ENCODE data around the gene FOXP1.
"Not testable (repeated sequence)": the region's sequence is repeated elsewhere in the genome, so short reads cannot be mapped to it uniquely, and the experiment has no call there.

The FOXP1 gene

DNA sequence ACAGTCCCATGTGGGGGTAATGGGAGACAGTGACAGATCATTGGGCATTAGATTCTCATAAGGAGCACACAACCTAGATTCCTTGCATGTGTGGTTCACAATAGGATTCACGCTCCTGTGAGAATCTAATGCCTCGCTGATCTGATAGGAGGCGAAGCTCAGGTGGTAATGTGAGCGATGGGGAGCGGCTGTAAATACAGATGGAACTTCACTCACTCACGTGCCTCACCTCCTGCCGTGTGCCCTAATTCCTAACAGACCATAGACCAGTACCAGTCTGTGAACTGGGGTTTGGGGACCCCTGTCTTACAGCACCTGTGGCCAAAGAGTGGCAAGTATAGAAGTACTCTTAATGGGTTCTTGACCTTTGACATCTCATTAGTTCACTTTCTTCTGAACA, 554.7 kb downstream of the FOXP1 start:
- DNase-seq (ENCODE audit: low spot score): no peak

DNA sequence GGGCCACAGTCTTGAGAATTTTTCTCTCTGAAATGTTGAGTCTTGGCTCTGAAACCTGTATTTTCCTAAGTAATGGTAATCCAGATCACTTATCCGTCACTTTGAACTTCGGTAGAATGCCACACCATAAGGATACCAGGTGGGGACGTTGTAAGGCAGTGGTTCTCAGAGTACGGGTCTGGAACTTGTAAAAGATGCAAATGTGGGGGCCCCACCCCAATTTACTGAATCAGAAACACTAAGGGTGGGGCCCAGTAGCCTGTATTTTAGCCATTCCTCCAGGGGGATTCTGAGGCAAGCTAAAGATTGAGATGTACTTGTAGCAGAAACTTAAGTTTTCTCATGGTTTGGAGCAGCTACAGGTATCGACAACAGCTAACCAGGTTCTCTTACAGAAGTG, 555.3 kb downstream of the FOXP1 start:
- DNase-seq (ENCODE audit: low spot score): no peak

DNA sequence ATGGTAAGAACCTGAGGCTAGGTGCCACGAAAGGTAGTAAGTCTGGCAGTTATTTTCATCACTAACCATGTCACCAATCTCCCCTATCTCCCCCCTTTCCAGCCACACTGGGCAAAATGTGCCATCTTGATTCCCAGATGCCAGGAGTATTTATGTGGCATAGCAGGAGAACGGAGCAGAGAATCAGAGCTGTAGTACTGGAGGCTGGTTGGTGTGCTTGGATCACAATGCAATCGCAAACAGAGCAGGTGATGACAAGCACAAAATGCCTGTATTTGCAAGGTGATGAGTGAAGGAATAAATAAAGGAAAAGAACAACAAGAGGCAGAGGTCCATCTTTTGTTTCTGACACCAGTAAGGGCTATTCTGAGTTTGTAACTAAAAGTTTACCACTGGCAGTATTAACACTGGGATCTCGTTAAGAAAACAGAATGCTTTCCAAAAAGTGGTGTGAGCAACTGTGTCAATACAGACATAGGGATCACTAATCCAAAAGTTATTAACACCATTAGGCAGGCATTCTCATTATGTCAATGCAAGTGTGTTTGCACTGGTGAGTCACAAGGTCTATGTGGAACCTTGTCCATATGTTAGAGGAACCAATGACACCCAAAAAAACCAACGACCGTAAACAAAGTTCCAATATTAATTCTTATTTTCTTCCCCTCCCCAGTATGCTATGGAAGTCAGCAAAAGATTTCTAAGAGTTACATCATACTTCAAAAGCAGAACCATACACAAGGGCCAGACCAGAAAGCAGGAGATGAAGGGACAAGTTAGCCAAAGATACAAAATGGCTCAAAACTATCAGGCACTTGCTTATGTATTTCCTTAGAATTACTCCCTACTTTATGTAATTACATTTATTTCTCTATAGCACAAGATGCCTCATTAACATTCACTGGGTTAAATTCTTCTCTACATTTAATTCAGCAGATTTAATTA, 556.6 kb downstream of the FOXP1 start:
- DNase-seq (ENCODE audit: low spot score): no peak

DNA sequence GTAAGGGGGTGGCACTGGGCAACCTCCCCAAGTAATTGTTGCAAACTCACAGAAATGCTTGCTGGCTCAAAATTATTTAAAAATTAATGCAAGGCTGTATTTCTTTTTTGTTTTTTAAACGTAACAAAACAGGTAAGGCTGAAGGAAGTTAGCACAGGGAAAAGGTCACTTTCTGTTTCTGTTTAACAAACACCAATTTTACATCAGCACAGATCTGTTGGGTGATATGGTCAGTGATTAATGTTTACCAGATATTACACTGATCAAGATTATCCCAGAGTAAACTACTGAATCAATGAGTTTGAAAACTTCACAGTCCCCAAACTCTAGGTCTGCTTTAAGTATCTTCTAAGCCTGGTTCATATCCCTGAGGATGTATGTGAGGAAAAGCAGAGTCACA, 558.0 kb downstream of the FOXP1 start:
- no peak for DNase-seq (ENCODE audit: low spot score)

DNA sequence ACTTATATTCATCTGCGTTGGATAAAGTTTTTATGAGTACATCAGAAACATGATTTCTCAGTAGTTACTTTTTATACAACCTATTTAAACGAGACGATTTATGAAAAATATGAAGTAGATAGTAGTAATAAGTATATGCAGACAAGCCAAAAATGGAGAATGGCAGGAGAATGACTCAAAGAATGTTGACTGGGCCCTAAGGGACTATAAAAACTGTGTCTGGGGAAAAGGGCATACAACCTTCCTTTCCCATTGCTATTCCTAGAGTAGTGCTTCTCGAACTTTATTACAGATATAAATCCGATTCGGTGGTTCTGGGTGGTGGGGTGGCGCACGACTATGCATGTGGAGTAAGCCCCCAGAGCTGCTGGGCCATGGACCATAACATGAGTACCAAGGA, 558.5 kb downstream of the FOXP1 start:
- no peak for DNase-seq (ENCODE audit: low spot score)

DNA sequence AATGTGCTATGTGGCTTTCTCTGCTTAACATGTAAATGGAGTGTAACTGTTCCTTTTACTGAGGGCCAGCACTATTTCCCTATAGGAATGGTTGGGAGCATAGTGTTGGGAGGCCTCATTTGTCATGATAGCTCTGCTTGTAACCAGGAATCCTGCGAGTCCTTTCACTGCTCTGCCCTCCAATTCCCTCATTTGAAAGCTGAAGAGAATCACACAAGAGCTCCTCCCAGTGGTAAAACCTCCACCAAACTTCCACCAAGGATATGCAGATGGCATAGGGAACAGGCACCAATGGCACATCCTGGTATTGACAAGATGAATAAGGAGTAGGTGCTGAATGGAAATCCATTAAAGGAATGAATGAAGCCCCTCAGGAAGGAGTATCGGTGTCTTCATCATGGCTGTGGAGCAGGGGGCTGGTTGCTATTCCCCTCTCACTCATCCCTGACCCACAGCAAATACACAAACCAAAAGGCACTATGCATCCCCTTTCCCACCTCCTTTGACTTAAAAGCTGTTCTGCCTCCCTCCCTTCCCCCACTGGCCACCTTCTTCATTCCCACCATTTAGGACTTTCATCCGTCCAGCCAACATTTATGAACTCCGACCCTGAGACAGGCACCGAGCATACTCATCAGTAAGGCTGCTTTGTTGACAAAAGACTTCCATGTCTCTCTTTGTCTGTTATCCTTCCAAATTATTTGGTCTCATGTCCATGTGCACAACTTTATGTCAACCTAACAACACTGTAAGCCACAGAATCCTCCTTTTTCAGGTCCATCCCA, 560.8 kb downstream of the FOXP1 start:
- DNase-seq (ENCODE audit: low spot score): peak; percentile 60

DNA sequence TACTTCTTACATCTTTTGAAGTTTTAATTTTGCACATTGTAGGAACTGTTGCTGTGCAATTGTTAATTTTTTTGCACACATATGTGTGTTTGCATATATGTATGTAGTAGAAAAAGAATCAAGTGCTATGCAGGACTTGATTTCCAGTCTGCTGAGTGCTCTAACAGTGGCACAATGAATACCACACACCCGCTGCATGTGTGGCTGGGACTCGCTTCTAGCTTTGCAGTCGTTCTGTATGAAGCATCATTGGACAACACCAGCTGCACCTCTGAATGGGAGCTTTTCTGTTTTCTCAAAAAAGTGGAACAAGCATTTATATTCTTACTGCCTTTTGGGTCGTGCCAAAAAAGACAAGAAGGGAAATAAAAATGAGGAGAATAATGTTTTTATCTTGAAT, 564.7 kb downstream of the FOXP1 start:
- DNase-seq (ENCODE audit: low spot score): no peak

DNA sequence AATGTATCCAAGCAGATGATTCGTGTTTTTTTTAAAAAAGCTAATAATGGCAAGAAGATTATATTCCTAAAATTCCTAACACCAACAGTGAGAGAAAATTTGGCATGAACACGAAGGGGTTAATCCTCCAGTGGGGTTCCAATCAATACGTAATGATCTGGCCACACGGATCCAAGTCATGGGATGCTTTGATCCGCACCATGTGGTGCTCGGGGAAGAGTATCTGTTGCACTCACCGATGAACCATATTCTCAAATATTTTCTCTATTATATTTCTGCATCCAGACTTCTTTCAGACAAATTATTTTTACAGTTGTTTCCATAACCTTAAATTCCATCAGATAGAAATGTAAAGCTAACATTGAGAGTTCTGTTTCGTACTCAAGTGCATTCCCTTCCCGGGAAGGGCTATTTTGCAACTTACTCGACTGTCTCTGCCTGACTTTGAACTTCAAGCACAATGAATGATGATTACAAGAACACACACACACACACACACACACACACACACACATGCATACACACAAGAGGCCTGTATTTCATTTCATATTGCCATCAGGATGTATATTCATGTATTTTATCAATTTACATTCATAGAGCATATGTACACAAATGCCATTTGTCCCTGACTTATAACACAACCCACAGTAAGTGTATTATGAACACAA, 567.2 kb downstream of the FOXP1 start:
- no peak for DNase-seq (ENCODE audit: low spot score)

DNA sequence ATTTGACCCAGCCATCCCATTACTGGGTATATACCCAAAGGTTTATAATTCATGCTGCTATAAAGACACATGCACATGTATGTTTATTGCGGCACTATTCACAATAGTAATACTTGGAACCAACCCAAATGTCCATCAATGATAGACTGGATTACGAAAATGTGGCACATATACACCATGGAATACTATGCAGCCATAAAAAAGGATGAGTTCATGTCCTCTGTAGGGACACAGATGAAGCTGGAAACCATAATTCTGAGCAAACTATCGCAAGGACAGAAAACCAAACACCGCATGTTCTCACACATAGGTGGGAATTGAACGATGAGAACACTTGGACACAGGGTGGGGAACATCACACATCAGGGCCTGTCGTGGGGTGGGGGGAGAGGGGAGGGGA, 568.9 kb downstream of the FOXP1 start:
- not testable (repeated sequence) for DNase-seq (ENCODE audit: low spot score)

DNA sequence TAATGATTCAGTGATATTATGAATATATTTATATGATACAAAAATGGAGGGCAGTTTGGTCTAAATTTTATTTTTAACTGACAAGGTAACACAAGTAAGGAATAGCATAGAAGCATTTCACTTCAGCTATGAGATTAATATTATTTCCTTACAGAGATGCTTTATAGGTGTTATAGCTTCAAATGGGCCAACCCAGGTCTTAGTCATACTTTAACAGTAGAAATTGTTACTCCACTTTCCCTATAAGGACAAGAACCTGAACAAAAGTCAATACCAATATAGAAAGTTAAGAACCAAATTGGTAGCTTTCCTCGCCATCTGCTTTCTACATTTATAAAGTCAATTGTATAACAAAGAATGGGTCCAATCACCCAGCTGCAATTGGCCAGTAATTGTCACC, 570.6 kb downstream of the FOXP1 start:
- no peak for DNase-seq (ENCODE audit: low spot score)

DNA sequence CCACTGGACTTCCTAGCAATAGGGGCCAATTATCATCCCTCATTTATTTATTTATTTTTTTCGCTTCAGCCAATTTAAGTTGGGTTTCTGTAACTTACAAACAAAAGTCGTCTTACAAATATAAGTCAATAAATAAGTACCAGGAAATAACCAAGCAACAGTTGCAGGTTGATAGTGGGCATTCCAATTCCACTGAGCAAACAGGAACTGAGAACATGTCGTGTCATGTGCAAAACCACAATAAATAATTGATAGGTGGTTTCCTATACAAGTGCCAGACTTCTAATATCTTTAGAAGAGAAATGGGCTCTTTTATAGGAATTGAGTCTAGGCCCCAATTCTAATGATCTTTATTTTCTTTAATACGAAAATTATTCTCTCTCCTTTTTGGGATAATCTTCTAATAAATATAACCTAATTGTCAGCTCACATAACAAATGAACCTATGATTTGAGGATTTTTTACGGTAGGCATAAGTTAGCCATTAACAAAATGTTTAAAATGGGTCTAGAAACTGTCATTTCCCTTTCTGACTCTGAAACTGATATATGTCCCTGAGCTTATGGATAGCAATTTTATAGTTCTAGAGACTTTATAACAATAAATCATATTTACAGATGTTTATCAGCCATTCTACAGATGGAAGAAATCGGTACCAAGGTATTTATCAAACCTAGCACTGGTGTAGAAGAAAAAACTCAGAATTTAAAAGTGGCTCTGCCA, 571.8 kb downstream of the FOXP1 start:
- no peak for DNase-seq (ENCODE audit: low spot score)

DNA sequence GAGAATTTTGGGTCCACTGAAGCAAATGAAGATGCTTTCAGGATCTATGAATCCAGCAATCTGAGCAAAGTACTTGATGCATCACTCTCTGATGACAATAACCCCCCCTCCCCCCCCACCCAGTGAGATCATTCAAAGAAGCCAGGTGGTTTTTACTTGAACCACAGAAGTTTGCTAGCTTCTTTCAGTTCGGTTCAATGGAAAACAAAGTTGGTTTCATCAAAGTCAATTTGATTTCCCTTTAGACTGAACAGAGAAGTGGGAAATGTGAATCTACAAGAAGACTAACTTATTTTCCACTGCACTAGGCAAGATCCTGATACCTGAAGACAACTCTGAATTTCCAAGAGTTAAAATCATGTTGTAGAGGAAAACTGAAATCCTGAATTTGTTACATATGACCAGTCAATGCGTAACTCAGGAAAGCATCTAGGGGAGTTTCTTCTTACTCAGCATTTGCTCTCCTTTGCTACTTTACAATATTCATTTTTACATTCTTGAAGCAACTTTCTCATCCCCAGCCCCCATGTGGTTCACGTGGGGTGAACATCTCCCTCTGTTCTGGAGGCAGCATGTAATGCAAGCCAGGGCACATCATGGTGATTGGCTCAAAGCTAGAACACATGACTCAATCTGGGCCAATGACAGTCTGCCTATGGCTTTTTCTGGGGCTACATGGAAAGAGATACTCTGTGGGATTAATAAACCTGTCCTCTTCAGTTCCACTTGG, 572.6 kb downstream of the FOXP1 start:
- no peak for DNase-seq (ENCODE audit: low spot score)

DNA sequence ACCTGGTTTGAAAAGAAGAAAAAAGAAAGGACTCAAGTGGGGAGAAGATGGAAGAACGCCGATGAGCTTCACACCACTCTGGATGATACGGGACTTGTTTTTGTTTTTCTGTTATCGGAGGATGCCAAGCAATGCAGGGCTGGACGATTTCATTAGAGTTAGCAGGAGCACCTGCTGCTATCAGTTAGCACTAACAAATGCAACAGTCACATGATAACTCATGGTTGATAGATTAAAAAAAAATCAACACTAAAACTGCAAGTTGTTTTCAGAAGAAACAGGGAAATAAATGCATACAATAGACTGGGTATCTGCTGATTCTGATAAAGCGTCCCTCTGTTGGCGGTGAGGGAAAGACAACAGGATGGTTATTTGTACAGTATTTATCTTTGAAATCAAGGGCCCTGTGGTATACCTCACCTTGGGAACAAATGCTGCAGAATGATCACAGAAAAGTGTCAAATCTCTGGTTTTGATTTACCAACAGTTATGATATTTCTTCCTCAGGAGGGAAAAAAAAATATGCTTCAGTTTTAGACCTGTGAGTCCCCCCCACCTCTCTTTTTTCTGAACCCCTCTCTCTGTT, 575.1 kb downstream of the FOXP1 start:
- DNase-seq (ENCODE audit: low spot score): no peak

DNA sequence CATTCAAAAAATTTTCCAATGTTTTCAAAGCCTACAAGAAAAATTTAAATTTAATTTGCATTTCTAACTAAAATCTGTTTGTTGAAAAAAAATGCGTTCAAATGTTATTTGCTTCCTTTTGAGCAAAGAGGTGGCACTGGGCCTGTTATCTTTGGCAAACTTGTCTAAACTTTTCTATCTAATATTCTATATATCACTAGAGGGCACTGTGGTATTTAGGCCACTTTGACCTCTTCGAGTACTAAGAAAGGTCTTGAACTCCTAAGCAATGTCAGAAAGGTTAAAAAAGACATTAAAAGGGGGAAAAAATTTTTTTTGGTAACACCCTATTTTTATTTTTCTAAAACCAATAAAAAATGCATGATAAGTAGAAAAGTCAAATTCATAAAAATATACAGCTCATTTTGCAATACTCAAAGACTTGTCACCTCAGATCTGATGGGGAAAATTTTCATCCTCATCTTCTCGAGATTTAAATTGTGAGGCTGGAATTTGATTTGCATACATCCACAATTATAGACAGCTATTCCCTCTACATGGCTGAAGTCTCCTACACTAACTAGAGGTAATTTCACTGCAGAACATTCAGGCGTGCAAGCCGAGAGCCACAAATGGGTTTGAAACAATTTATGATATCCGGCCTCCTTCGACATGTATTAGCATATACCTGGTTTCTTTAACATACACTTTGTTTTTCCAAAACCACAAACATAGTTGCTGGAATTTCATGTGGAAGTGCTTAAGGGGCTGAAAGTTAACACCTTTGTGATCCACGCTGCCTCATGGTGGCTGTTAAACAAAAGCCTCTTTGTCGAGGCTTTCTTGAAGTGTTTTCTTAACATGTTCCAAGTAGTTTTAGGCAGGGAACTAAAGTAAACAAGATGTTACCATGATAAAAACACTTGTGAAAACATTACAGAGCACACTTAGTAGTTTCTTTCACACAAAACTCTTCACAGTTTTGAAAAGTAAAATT, 576.4 kb downstream of the FOXP1 start:
- DNase-seq (ENCODE audit: low spot score): no peak

DNA sequence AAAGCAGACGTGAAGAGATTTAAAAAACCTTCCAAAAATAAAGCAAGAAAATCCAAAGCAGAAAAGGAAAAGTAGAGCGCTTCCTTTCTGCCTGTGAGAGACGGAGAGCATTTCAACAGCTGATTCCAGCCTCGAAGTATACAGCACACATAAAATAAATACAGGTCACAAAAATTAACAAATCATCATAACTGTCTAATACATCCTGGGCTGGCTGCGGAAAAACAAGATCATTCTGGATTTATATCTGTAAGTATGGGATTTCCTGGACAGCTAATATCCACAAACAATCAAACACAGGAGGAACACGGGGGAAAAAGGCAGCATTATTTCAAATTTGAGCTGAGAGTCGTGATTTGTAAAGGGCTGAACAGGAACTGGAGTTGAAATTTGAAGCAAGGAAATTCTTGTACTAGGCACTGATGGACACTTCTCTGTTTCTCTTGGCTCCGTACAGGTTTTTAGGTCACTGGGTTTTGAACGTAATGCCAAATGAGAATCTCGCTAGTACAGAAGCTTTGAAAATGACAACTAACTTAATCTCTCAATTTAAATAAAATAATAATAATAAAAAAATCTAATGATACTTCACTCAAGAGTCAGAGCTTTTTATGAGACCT, 577.7 kb downstream of the FOXP1 start:
- no peak for DNase-seq (ENCODE audit: low spot score)

DNA sequence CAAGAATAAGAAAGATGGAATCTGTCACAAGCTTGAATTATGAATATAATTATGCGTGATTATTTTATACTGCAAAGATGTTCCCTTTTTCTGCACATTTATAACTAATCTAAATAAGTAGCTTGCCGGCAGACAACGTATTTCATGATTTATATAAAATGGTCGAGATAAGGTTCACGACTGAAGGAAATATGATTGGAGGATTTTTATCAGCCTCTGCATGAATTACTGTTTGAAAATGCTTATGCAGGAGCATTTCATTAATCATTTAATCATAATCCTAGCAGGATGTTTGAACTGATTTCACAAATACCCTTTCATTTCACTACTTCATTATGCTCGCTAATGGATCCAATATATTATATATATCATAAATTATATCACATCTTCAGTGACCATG, 580.0 kb downstream of the FOXP1 start:
- no peak for DNase-seq (ENCODE audit: low spot score)

DNA sequence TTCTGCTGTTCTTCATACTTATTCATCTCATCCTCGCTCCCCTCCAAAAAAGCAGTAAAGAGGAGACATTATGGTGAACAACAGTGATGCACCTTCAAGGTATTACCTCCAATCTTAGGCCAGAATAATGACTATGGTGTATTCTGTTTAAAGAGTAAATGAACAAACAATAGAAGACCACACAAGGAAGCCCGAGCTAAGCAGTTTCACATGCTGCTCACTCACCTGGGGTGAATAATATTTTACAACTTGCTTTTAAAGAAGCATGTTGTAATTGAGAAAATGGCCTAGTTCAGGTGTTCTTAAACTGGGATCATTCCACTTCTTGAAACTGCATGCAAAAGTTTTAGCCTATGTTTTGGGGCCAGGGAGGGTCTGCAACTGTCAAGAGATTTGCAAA, 581.2 kb downstream of the FOXP1 start:
- no peak for DNase-seq (ENCODE audit: low spot score)

DNA sequence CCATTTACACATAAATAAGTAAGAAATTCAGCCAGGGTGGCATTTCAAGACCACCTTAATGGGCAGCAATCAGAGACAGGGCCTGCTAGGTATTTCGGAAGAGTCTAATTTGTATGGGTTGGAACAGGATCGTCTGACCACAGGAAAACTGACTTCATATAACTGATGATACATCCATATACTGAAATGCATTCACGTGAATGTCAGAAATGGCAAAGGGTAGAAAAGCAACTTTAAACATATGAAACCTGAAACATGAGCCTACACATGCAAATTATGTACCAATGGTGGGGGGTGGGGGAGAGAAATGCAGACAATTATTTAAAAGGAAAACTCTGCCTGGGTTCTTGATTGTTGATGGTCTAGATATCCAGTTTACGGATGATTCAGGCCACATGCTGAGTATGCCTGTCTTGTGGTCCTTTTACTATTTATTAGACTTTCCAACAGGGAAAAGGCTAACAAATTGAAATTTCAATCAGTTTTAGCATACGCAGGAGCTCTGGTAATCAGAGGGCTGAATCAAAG, 582.2 kb downstream of the FOXP1 start:
- no peak for DNase-seq (ENCODE audit: low spot score)

DNA sequence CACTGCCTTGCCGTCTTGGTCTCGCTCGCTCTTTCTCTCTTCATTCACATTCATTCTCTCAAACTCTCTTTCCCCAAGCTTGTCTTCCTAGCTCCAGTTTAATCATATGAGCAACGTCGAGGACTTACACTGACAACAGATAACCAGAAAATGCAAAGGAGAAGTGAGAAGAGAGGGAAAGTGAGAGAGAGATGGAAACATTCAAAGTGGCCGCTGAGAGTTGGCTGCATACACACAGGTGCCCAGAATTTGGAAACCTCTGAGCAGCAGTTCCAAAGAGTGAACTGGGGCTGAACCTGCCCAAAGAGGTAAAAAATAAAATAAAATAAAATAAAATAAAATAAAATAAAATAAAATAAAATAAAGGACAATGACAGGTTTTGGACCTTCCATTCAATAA, 583.0 kb downstream of the FOXP1 start:
- DNase-seq (ENCODE audit: low spot score): no peak
